Uterus (tissue), 4 donors: ENCODE results near the gene PDCD2L. TPM values are rescaled to one million over a fixed set of nuclear protein-coding genes. Genes with fewer than 3 reads are reported as not detected.
"Not testable (repeated sequence)": the region's sequence is repeated elsewhere in the genome, so short reads cannot be mapped to it uniquely, and the experiment has no call there.

Source experiments
- DNase-seq, 2 donors: peaks; one replicate each; pipeline ENCODE4 v3.0.0-alpha.2; 2019 to 2020
- H3K27ac ChIP-seq, 2 donors: fragments of 200-600 bp; sonication (generic); 1 replicate in 1 of 2; 2 replicates in 1 of 2; pipeline ENCODE4 v1.5.1; 2016 to 2018
- H3K27me3 ChIP-seq, 2 donors: fragments of 200-600 bp; sonication (generic); one replicate each; pipeline ENCODE4 v1.5.1; 2018 to 2019; ENCODE audit warnings: control low read depth in 1 of 2
- H3K36me3 ChIP-seq, 2 donors: fragments of 200-600 bp; sonication (generic); one replicate each; pipeline ENCODE4 v1.5.1; 2019; ENCODE audit warnings: control low read depth in 1 of 2
- H3K4me1 ChIP-seq, 2 donors: fragments of 200-600 bp; sonication (generic); one replicate each; pipeline ENCODE4 v1.5.1; 2018 to 2019; ENCODE audit warnings: control low read depth in 1 of 2
- H3K4me3 ChIP-seq, 2 donors: fragments of 200-600 bp; sonication (generic); 1 replicate in 1 of 2; 2 replicates in 1 of 2; pipeline ENCODE4 v1.5.1; 2018 to 2019; ENCODE audit warnings: mild to moderate bottlenecking in 1 of 2
- H3K9me3 ChIP-seq, 2 donors: fragments of 200-600 bp; sonication (generic); one replicate each; pipeline ENCODE4 v1.5.1; 2019; ENCODE audit warnings: control low read depth in 1 of 2
- POLR2A ChIP-seq, 2 donors: fragments of 450-650 bp; IDR thresholded peaks; one replicate each; pipeline ENCODE4 v1.6.1; 2016; ENCODE audit warnings: antibody characterized with exemption in 2 of 2, mild to moderate bottlenecking in 1 of 2, moderate library complexity in 1 of 2
- intact Hi-C: fragments of 100-400 bp; cut with DNase I; formaldehyde crosslinking; loops from one replicate; pipeline ENCODE4 v1.15.1; 2023; ENCODE audit warnings: low total_unique reads
- total RNA-seq, 4 donors: library from RNA; depleted of rRNA in 3 of 4; stranded (reverse); fragments of >200 nt in 3 of 4; gene quantifications; one replicate each; pipeline versions ENCODE4 v1.1.0 to v1.2.4, GENCODE V29; 2014 to 2023
- TF ChIP-seq, protein P1 (sequence below), 4 experiments: fragments of 200-600 bp in 2 of 4; fragments of 450-650 bp in 2 of 4; sonication (generic) in 2 of 4; IDR thresholded peaks; one replicate each; pipeline ENCODE4 v1.5.1; 2016 to 2019; ENCODE audit warnings: antibody characterized with exemption in 4 of 4, mild to moderate bottlenecking in 2 of 4, moderate library complexity in 1 of 4
- donor health status: DM: yes; HTN: yes; CAD: no.

PDCD2L gene
- total RNA-seq, 4 donors from 2014 or later, result 11.1 to 24.8 (median 17.3) TPM

GRCh38 chr19:34393629-34394028 lies 10.6 kb upstream of the PDCD2L start:
- no peaks in the 10 kb centered on the region for H3K36me3 ChIP-seq
- H3K27me3 ChIP-seq, result no peaks in the 10 kb centered on the region
- no peak overlapping the region for H3K27ac ChIP-seq
- TF ChIP-seq POLR2A (IDR thresholded peaks at IDR 0.05), result no peak
- TF ChIP-seq, protein P1, sequence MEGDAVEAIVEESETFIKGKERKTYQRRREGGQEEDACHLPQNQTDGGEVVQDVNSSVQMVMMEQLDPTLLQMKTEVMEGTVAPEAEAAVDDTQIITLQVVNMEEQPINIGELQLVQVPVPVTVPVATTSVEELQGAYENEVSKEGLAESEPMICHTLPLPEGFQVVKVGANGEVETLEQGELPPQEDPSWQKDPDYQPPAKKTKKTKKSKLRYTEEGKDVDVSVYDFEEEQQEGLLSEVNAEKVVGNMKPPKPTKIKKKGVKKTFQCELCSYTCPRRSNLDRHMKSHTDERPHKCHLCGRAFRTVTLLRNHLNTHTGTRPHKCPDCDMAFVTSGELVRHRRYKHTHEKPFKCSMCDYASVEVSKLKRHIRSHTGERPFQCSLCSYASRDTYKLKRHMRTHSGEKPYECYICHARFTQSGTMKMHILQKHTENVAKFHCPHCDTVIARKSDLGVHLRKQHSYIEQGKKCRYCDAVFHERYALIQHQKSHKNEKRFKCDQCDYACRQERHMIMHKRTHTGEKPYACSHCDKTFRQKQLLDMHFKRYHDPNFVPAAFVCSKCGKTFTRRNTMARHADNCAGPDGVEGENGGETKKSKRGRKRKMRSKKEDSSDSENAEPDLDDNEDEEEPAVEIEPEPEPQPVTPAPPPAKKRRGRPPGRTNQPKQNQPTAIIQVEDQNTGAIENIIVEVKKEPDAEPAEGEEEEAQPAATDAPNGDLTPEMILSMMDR (IDR thresholded peaks at IDR 0.05), result no peak
- H3K9me3 ChIP-seq, result no peaks in the 10 kb centered on the region
- intact Hi-C loops, result no loop called here
- H3K4me1 ChIP-seq, result no peaks in the 10 kb centered on the region
- no peak overlapping the region for H3K4me3 ChIP-seq
- no peak for DNase-seq

GRCh38 chr19:34397853-34398252 lies 6.3 kb upstream of the PDCD2L start:
- no peaks in the 10 kb centered on the region for H3K4me1 ChIP-seq
- TF ChIP-seq POLR2A (IDR thresholded peaks at IDR 0.05), result no peak
- TF ChIP-seq, protein P1 (IDR thresholded peaks at IDR 0.05), result no peak
- intact Hi-C loops, result no loop called here
- no peaks in the 10 kb centered on the region for H3K36me3 ChIP-seq
- no peak for DNase-seq
- no peaks in the 10 kb centered on the region for H3K9me3 ChIP-seq
- no peaks in the 10 kb centered on the region for H3K27me3 ChIP-seq
- H3K4me3 ChIP-seq, result no peak overlapping the region
- no peak overlapping the region for H3K27ac ChIP-seq

GRCh38 chr19:34399886-34400285 lies 4.3 kb upstream of the PDCD2L start:
- no peak overlapping the region for H3K4me3 ChIP-seq
- intact Hi-C loops, result no loop called here
- H3K27me3 ChIP-seq, result no peaks in the 10 kb centered on the region
- H3K27ac ChIP-seq, result no peak overlapping the region
- H3K9me3 ChIP-seq, result no peaks in the 10 kb centered on the region
- no peaks in the 10 kb centered on the region for H3K36me3 ChIP-seq
- TF ChIP-seq POLR2A (IDR thresholded peaks at IDR 0.05), result no peak
- TF ChIP-seq, protein P1 (IDR thresholded peaks at IDR 0.05), result no peak
- no peak for DNase-seq
- H3K4me1 ChIP-seq, result no peaks in the 10 kb centered on the region

GRCh38 chr19:34400844-34401243 lies 3.4 kb upstream of the PDCD2L start:
- H3K4me3 ChIP-seq, DNase-seq, H3K27ac ChIP-seq, intact Hi-C loops, H3K36me3 ChIP-seq, H3K4me1 ChIP-seq, H3K27me3 ChIP-seq, H3K9me3 ChIP-seq: not testable (repeated sequence)

- DNase-seq, result no peak
- H3K27me3 ChIP-seq, result no peaks in the 10 kb centered on the region
- intact Hi-C loops, result no loop called here
- H3K36me3 ChIP-seq, result no peaks in the 10 kb centered on the region
- H3K9me3 ChIP-seq, result no peaks in the 10 kb centered on the region
- no peak overlapping the region for H3K4me3 ChIP-seq
- no peak overlapping the region for H3K27ac ChIP-seq
- H3K4me1 ChIP-seq, result no peaks in the 10 kb centered on the region
- no peak for TF ChIP-seq POLR2A (IDR thresholded peaks at IDR 0.05)
- TF ChIP-seq, protein P1 (IDR thresholded peaks at IDR 0.05), result no peak
Observed at GRCh38 chr19:34402074-34402600, 2.1 kb upstream of the PDCD2L start.

DNA sequence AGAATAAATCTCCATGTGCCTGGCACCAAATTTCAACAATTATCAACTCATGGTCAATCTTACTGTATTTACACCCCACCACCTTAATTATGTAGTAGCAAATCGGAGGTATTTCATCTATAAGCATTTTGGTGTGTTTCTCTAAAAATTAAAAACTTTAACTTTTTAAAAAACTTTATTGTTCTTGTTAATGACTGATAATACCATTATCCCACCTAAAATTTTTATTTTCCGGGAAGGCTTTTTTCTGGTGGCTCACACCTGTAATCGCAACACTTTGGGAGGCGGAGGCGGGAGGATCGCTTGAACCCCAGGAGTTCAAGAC lies 453 bp upstream of the PDCD2L start:
- intact Hi-C loops, result no loop called here
- Histone ChIP-seq H3K27ac (peak overlapping the region; percentile 39 to 67), H3K36me3 (no peaks in the 10 kb centered on the region), H3K4me1 (no peaks in the 10 kb centered on the region), H3K4me3 (peak overlapping the region; percentile 61 to 85), H3K9me3 (no peaks in the 10 kb centered on the region), H3K27me3 (no peaks in the 10 kb centered on the region)
- DNase-seq, result no peak
- no peak for TF ChIP-seq POLR2A (IDR thresholded peaks at IDR 0.05)
- TF ChIP-seq, protein P1 (IDR thresholded peaks at IDR 0.05), result no peak
